Skeletal muscle tissue (tissue), 4 donors: ENCODE data around the gene PDCD1. TPM values are rescaled to one million over a fixed set of nuclear protein-coding genes. Genes with fewer than 3 reads are reported as not detected.
"Not testable (repeated sequence)": the region's sequence is repeated elsewhere in the genome, so short reads cannot be mapped to it uniquely, and the experiment has no call there.

ENCODE experiments used
- H3K27ac ChIP-seq: one replicate; pipeline ENCODE4 v1.7.0; 2013; ENCODE audit warnings: mild to moderate bottlenecking, low read depth, low read length, inconsistent platforms
- H3K27me3 ChIP-seq, 3 donors: one replicate each; pipeline ENCODE4 v1.7.0; 2013; ENCODE audit warnings: low read length in 3 of 3; ENCODE audit not compliant: control insufficient read depth in 3 of 3, insufficient read depth in 3 of 3
- H3K36me3 ChIP-seq, 3 donors: one replicate each; pipeline ENCODE4 v1.7.0; 2013; ENCODE audit warnings: low read length in 3 of 3; ENCODE audit not compliant: control insufficient read depth in 3 of 3, insufficient read depth in 3 of 3
- H3K4me1 ChIP-seq, 3 donors: one replicate each; pipeline ENCODE4 v1.7.0; 2013; ENCODE audit warnings: low read length in 3 of 3, mild to moderate bottlenecking in 3 of 3; ENCODE audit not compliant: control insufficient read depth in 3 of 3, insufficient read depth in 3 of 3
- H3K4me3 ChIP-seq, 3 donors: one replicate each; pipeline ENCODE4 v1.7.0; 2013; ENCODE audit warnings: low read length in 3 of 3
- H3K9ac ChIP-seq, 3 donors: one replicate each; pipeline ENCODE4 v1.7.0; 2013; ENCODE audit warnings: low read length in 3 of 3, mild to moderate bottlenecking in 3 of 3, moderate library complexity in 2 of 3, low read depth in 1 of 3
- H3K9me3 ChIP-seq, 3 donors: one replicate each; pipeline ENCODE4 v1.7.0; 2013; ENCODE audit warnings: low read length in 3 of 3; ENCODE audit not compliant: control insufficient read depth in 3 of 3
- total RNA-seq: library from RNA; depleted of rRNA; stranded (reverse); fragments of >200 nt; gene quantifications from one replicate; pipeline ENCODE4 v1.2.3, GENCODE V29; 2014
- donor health status: Osteomylitis.

PDCD1 gene
- total RNA-seq, 1 donor from 2014 or later = not detected

DNA sequence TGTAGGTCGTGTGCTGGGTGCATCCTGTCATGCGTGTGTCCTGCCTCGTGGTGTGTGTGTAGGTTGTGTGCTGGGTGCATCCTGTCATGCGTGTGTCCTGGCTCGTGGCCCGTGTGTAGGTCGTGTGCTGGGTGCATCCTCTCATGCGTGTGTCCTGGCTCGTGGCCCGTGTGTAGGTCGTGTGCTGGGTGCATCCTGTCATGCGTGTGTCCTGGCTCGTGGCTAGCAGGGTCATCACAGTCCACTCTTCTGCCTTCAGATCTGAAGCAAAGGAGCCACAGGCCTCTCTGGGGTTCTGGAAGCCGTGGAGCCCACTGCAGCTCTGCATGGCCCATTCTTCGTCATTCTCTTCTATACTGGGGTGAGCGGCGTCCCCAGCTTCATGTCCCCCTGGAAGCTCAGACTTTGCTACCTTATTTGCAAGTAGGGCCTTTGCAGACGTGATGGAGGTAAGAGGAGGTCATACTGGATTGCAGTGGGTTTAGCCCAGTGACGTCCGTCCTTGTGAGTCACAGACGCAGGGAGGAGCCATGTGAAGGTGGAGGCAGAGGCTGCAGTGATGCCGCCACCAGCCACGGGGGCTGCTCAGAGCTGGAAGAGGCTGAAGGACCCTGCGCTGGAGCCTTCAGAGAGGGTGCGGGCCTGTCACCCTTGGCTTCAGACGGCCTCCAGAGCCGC is 38.6 kb downstream of the PDCD1 start:
- peaks cover 0 to 13% (median 2%) of the 10 kb centered on the region in 3 donors for H3K27me3 ChIP-seq
- H3K4me1 ChIP-seq, H3K36me3 ChIP-seq, H3K9me3 ChIP-seq, H3K9ac ChIP-seq, H3K27ac ChIP-seq, H3K4me3 ChIP-seq: not testable (repeated sequence)

DNA sequence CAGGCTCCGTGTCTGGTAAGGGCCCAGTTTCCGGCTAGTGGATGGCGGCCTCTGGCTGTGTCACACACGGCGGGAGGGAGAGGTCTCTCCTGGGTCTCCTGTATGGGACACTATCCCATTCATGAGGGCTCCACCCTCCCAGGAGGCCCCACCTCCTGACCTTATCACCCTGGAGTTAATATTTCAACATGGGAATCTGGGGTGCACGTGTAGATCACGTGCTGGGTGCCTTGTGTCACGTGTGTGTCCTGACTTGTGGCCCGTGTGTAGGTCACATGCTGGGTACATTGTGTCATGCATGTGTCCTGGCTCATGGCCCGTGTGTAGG is 39.8 kb downstream of the PDCD1 start:
- Histone ChIP-seq H3K36me3 (no peaks in the 10 kb centered on the region), H3K4me3 (no peak overlapping the region), H3K4me1 (peaks cover 0 to 2% (median 0%) of the 10 kb centered on the region in 3 donors), H3K27ac (no peak overlapping the region), H3K9me3 (no peaks in the 10 kb centered on the region), H3K27me3 (peaks cover 0 to 13% (median 0%) of the 10 kb centered on the region in 3 donors), H3K9ac (no peak overlapping the region)

DNA sequence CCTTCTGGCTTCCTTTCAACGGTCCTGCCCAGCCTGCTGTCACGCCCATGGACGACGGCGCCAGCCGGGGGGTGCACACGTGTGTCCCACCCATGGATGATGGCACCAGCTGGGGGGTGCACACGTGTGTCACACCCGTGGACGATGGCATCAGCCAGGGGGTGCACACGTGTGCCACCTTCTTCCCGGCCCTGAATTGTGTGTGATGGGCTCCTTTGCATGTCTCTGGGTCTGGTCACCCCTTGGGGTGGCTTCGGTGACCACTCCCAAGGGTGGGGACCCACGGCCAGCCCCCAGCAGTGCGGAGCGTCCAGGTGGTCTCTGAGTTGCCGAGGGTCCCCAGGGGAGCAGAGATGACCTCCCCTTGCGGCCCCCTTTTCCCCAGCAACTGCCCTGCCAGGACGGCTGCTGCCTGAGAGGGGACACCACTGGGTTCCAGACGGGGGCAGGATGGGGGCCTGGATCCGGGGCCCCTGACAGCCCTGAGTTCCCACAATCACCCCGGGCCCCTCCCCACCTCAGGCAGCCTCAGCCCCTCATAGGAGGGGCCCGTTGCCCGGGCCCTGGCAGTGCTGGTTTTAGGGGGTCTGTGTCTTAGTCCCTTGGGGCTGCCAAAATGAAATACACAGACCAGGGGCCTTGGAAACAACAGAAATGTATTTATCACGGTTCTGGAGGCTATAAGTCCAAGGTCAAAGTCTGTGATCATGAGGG is 40.3 kb downstream of the PDCD1 start:
- no peaks in the 10 kb centered on the region for H3K36me3 ChIP-seq
- H3K9ac ChIP-seq = no peak overlapping the region
- peaks cover 0 to 13% (median 0%) of the 10 kb centered on the region in 3 donors for H3K27me3 ChIP-seq
- no peak overlapping the region for H3K4me3 ChIP-seq
- peaks cover 0 to 2% (median 0%) of the 10 kb centered on the region in 3 donors for H3K4me1 ChIP-seq
- H3K27ac ChIP-seq = no peak overlapping the region
- no peaks in the 10 kb centered on the region for H3K9me3 ChIP-seq

DNA sequence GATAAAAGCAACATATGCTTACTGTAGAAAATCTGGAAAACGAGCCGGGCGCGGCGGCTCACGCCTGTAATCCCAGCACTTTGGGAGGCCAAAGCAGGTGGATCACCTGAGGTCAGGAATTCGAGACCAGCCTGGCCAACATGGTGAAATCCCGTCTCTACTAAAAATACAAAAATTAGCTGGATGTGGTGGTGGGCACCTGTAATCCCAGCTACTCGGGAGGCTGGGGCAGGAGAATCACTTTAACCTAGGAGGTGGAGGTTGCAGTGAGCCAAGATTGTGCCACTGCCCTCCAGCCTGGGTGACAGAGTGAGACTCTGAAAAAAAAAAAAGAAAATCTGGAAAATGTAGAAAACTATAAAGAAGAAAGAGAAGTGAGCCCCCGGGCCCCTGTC is 40.9 kb downstream of the PDCD1 start:
- H3K36me3 ChIP-seq, H3K27ac ChIP-seq, H3K9ac ChIP-seq, H3K4me1 ChIP-seq, H3K9me3 ChIP-seq, H3K4me3 ChIP-seq: not testable (repeated sequence)
- H3K27me3 ChIP-seq = peaks cover 0 to 13% (median 0%) of the 10 kb centered on the region in 3 donors

DNA sequence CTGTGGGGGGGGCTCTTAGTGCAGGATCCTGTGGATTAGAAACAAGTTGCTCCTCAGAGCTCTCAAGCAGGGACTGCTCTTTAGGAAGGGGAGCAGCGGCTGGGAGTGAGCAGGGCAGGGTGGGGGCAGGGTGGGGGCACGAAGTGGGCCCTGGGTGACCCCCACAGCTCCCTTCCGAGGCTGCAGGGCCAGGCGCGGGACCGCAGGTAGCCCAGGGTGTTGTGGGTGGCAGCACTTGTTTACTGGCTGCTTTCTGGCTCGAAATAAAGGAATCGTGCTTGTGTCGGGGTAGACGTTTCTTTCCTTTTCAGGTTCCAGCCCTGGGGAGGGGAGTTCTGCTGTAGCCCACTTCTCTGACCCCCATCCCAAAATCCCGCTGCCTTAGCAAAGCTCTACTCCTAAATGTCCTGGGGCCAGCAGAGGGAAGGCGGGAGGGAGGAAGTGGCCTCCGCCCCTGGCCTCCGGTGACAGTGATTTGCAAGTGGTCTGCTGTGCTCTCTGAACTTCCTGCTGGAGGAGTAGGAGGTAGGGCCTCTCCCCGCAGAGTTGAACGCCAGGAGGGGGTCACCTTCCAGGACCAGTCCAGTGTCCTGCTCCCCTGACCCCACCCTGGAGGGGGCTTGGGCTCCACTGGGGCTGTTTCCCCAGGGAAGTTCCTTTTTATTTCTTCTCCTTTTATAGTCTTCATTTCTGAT is 41.4 kb downstream of the PDCD1 start:
- Histone ChIP-seq H3K4me1 (peaks cover 0 to 12% (median 0%) of the 10 kb centered on the region in 3 donors), H3K9me3 (no peaks in the 10 kb centered on the region), H3K4me3 (no peak overlapping the region), H3K36me3 (no peaks in the 10 kb centered on the region), H3K9ac (no peak overlapping the region), H3K27me3 (peaks cover 0 to 13% (median 0%) of the 10 kb centered on the region in 3 donors), H3K27ac (no peak overlapping the region)

DNA sequence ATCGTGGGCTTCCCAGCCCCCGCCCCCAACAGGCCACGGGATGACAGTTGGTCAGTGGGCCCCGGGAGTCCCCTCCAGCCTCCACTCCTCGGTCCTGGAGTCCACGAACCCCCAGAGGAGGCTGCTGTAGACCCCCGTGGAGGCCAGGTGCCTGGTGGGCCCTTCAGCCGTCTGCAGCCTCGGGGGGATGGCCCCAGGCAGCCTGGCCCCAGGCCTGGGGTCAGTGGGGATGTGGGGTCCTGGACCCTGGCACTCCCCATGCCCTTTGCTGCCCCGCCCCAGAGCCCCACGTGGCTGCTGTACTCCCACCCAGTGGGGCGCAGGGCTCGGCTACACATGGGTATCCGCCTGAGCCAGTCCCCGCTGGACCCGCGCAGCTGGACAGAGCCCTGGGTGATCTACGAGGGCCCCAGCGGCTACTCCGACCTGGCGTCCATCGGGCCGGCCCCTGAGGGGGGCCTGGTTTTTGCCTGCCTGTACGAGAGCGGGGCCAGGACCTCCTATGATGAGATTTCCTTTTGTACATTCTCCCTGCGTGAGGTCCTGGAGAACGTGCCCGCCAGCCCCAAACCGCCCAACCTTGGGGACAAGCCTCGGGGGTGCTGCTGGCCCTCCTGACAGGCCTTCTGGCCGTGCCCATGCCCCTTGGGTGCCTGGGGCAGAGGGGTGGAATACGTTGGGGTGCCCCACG is 42.1 kb downstream of the PDCD1 start:
- H3K4me3 ChIP-seq = no peak overlapping the region
- H3K9me3 ChIP-seq = no peaks in the 10 kb centered on the region
- no peak overlapping the region for H3K27ac ChIP-seq
- H3K27me3 ChIP-seq = peaks cover 0 to 12% (median 0%) of the 10 kb centered on the region in 3 donors
- no peak overlapping the region for H3K9ac ChIP-seq
- peaks cover 0 to 10% (median 0%) of the 10 kb centered on the region in 3 donors for H3K4me1 ChIP-seq
- H3K36me3 ChIP-seq = no peaks in the 10 kb centered on the region

DNA sequence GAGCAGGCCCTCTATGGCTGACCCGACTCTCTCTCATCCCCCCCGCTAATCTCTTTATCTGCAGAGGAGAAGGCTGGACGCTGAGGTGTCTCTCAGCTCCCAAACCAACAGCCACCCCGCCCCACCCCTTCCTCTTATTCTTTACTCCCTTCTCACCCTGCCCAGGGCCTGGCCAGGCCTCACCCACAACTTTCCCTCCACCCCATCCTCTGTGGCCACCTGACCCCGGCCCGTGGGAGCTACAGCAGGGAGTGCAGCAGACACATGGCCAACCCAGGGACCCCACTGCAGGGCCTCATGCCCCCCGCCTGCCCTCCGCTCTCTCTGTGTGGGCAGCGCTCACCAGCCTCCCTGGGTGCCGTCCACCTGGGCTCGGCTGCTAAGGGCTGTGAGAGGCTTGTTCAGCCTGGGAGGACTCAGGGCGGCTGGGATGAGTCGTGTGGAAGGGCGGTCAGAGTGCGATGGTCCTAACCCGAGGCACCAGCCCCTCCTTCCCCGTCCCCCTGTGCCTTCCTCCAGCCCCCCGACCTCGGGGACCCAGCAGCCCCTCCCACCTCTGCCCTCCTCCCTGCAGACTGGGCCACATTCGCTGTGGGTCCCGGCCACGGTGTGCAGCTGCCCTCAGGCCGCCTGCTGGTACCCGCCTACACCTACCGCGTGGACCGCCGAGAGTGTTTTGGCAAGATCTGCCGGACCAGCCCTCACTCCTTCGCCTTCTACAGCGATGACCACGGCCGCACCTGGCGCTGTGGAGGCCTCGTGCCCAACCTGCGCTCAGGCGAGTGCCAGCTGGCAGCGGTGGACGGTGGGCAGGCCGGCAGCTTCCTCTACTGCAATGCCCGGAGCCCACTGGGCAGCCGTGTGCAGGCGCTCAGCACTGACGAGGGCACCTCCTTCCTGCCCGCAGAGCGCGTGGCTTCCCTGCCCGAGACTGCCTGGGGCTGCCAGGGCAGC is 42.9 kb downstream of the PDCD1 start:
- peaks cover 0 to 4% (median 0%) of the 10 kb centered on the region in 3 donors for H3K27me3 ChIP-seq
- peaks cover 6 to 15% (median 7%) of the 10 kb centered on the region in 3 donors for H3K4me1 ChIP-seq
- no peaks in the 10 kb centered on the region for H3K36me3 ChIP-seq
- no peak overlapping the region for H3K4me3 ChIP-seq
- no peak overlapping the region for H3K9ac ChIP-seq
- no peaks in the 10 kb centered on the region for H3K9me3 ChIP-seq
- H3K27ac ChIP-seq = no peak overlapping the region

DNA sequence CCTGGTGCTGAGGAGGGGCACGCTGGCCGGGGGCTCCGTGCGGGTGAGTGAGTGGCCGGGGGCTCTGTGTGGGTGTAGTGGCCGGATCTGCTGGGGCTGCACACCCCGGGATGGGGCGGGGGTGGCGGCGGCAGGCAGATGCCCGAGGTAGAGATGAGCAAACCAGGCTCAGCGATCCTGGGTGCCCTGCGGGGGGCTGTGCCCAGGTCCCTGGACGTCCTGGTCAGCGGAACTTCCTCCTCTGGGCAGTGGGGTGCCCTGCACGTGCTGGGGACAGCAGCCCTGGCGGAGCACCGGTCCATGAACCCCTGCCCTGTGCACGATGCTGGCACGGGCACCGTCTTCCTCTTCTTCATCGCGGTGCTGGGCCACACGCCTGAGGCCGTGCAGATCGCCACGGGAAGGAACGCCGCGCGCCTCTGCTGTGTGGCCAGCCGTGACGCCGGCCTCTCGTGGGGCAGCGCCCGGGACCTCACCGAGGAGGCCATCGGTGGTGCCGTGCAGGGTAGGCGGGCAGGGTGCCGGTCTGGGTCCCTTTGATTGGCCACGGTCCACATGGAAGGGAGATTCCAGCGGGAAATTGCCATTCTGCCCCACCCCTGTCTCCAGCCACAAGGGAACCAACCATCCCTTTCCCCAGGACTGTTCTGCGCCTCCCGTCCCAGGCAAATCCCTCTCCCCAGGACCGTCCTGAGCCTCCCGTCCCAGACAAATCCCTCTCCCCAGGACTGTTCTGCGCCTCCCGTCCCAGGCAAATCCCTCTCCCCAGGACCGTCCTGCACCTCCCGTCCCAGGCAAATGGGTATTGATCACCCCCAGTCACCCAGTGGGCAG is 43.8 kb downstream of the PDCD1 start:
- Histone ChIP-seq H3K27ac (no peak overlapping the region), H3K4me1 (peaks cover 9 to 23% (median 15%) of the 10 kb centered on the region in 3 donors), H3K4me3 (no peak overlapping the region), H3K27me3 (peaks cover 0 to 2% (median 0%) of the 10 kb centered on the region in 3 donors), H3K9ac (no peak overlapping the region), H3K36me3 (no peaks in the 10 kb centered on the region), H3K9me3 (no peaks in the 10 kb centered on the region)

DNA sequence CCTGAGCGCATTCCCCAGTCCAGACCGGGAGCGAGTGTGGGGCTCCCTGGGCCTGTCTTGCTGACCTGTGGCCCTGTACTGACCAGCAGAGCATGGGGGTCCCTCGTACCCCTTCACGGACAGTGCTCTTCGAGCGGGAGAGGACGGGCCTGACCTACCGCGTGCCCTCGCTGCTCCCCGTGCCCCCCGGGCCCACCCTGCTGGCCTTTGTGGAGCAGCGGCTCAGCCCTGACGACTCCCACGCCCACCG is 44.4 kb downstream of the PDCD1 start:
- H3K36me3 ChIP-seq = no peaks in the 10 kb centered on the region
- H3K9me3 ChIP-seq = no peaks in the 10 kb centered on the region
- no peak overlapping the region for H3K27ac ChIP-seq
- H3K9ac ChIP-seq = no peak overlapping the region
- no peak overlapping the region for H3K4me3 ChIP-seq
- peaks cover 9 to 28% (median 20%) of the 10 kb centered on the region in 3 donors for H3K4me1 ChIP-seq
- H3K27me3 ChIP-seq = peaks cover 0 to 2% (median 2%) of the 10 kb centered on the region in 3 donors
